A549 (cell line): ENCODE data around the gene CXADR. TPM values are rescaled to one million over a fixed set of nuclear protein-coding genes. Genes with fewer than 3 reads are reported as not detected.
"Not testable (repeated sequence)": the region's sequence is repeated elsewhere in the genome, so short reads cannot be mapped to it uniquely, and the experiment has no call there.

Source experiments
- ATAC-seq, 2 experiments: fragments of 200-7000 bp in 1 of 2; fragments of >200 bp in 1 of 2; cut with Nextera tagmentation in 1 of 2; cut with Tn5 transposase in 1 of 2; 3 replicates each; pipeline versions ENCODE4 v1.8.0 to v1.9.1; 2018 to 2020; ENCODE audit warnings: mild to moderate bottlenecking in 1 of 2, moderate library complexity in 1 of 2
- CTCF ChIA-PET: fragments of 300-600 bp; sonication (Branson Sonifier 250); formaldehyde crosslinking; extraction: SDS; loops from one replicate; lab custom pipeline; 2021; ENCODE audit warnings: antibody characterized with exemption, inconsistent platforms; lab: Yijun Ruan, JAX
- POLR2A ChIA-PET: fragments of 350-600 bp; formaldehyde crosslinking; extraction: SDS; loops from one replicate; lab custom pipeline; 2021; ENCODE audit warnings: antibody characterized with exemption, inconsistent platforms; lab: Yijun Ruan, JAX
- DNase-seq, 2 experiments: peaks; one replicate each; pipeline versions ENCODE4 v3.0.0 to v3.0.0-alpha.2; 2011 to 2016; ENCODE audit warnings: low read depth in 1 of 2, low spot score in 1 of 2
- FAIRE-seq: peaks from 2 replicates; lab custom pipeline; 2011; peaks lifted over from hg19 to GRCh38; lab: Jason Lieb, UNC
- H3K27ac ChIP-seq, 2 experiments: fragments of >200 bp; sonication (Bioruptor Twin); formaldehyde crosslinking; 3 replicates each; pipeline ENCODE4 v1.5.1; 2016 to 2017
- H3K4me1 ChIP-seq: fragments of >200 bp; sonication (Bioruptor Twin); formaldehyde crosslinking; 3 replicates; pipeline ENCODE4 v1.6.1; 2016
- H3K4me2 ChIP-seq: fragments of >200 bp; sonication (Bioruptor Twin); formaldehyde crosslinking; 3 replicates; pipeline ENCODE4 v1.6.1; 2016
- H3K4me3 ChIP-seq: fragments of >200 bp; sonication (Bioruptor Twin); formaldehyde crosslinking; 3 replicates; pipeline ENCODE4 v1.5.1; 2016
- H3K9me3 ChIP-seq: fragments of >200 bp; sonication (Bioruptor Twin); formaldehyde crosslinking; 3 replicates; pipeline ENCODE4 v1.6.1; 2016
- CBX8 ChIP-seq: fragments of 200-600 bp; sonication (generic); IDR thresholded peaks from 2 replicates; pipeline ENCODE4 v1.6.1; 2016
- EHMT2 ChIP-seq: fragments of 200-600 bp; sonication (generic); IDR thresholded peaks from 2 replicates; pipeline ENCODE4 v1.6.1; 2016; ENCODE audit warnings: antibody characterized with exemption, low read depth, mild to moderate bottlenecking, moderate library complexity
- EP300 ChIP-seq, 2 experiments: fragments of >200 bp; sonication (Bioruptor Twin); formaldehyde crosslinking; IDR thresholded peaks; 2 replicates in 1 of 2; 3 replicates in 1 of 2; pipeline ENCODE4 v1.6.1; 2016 to 2017
- FOSL2 ChIP-seq, 2 experiments: fragments of 450-650 bp in 1 of 2; fragments of >200 bp in 1 of 2; sonication (Bioruptor Twin) in 1 of 2; formaldehyde crosslinking; IDR thresholded peaks; 2 replicates each; pipeline versions ENCODE4 v1.5.0 to v1.6.1; 2016 to 2020; ENCODE audit warnings: mild to moderate bottlenecking in 1 of 2, moderate library complexity in 1 of 2
- GATA3 ChIP-seq: IDR thresholded peaks from 2 replicates; pipeline ENCODE4 v1.6.1; 2012; ENCODE audit warnings: borderline replicate concordance
- JUNB ChIP-seq: fragments of >200 bp; sonication (Bioruptor Twin); formaldehyde crosslinking; IDR thresholded peaks from 2 replicates; pipeline ENCODE4 v1.6.1; 2016
- MAFK ChIP-seq: fragments of 450-650 bp; IDR thresholded peaks from 2 replicates; pipeline ENCODE4 v1.6.1; 2014; ENCODE audit not compliant: partially characterized antibody
- MAX ChIP-seq: IDR thresholded peaks from 2 replicates; pipeline ENCODE4 v1.6.1; 2012
- MAZ ChIP-seq: fragments of 150-350 bp; IDR thresholded peaks from 2 replicates; pipeline ENCODE4 v1.6.1; 2014; ENCODE audit warnings: antibody characterized with exemption, low read depth, low read length, borderline replicate concordance
- NR3C1 ChIP-seq: fragments of >200 bp; sonication (Bioruptor Twin); formaldehyde crosslinking; IDR thresholded peaks from 3 replicates; pipeline ENCODE4 v1.6.1; 2017
- REST ChIP-seq: fragments of 200-600 bp; sonication (generic); IDR thresholded peaks from 2 replicates; pipeline ENCODE4 v1.6.1; 2016; ENCODE audit warnings: antibody characterized with exemption, mild to moderate bottlenecking, moderate library complexity
- TFCP2L1 ChIP-seq: fragments of 250-450 bp; sonication (Bioruptor Pico); IDR thresholded peaks from 2 replicates; pipeline ENCODE4 v1.5.0; 2021; ENCODE audit warnings: mild to moderate bottlenecking
- ZSCAN20 ChIP-seq: fragments of 250-450 bp; sonication (Bioruptor Pico); IDR thresholded peaks from 2 replicates; pipeline ENCODE4 v1.8.0; 2022; ENCODE audit warnings: mild to moderate bottlenecking, moderate library complexity
- WGBS: methylation state at CpG from one replicate; pipeline ENCODE4 v1.1.6; 2017; ENCODE audit errors: missing lambda C conversion rate; 5-methylcytosine and 5-hydroxymethylcytosine counted together
- polyA plus RNA-seq, 4 experiments: library from polyadenylated mRNA; depleted of rRNA in 3 of 4; stranded (reverse); fragments of >200 nt; fragmentation: RNase III in 1 of 4; extraction: RNeasy Plus Mini Kit Qiagen cat#74134 plus additional on column Dnase treatment in 1 of 4; gene quantifications; 2 replicates in 3 of 4; 3 replicates in 1 of 4; pipeline ENCODE4 v1.2.3, GENCODE V29; 2011 to 2017

Gene CXADR
- polyA plus RNA-seq, 2 of the 4 experiments (the other 2 are of a cell fraction), result 7.7 to 21.7 TPM

GRCh38 chr21:17489565-17489964 is 23.3 kb upstream of the CXADR start:
- DNase-seq, POLR2A ChIA-PET, H3K27ac ChIP-seq, CTCF ChIA-PET, H3K9me3 ChIP-seq, H3K4me3 ChIP-seq: not testable (repeated sequence)
- ATAC-seq, result peak; percentile 81 to 88; a peak in 5 of 6 replicates
- Histone ChIP-seq H3K4me1 (peaks cover 35% of the 10 kb centered on the region), H3K4me2 (peak overlapping the region; percentile 37; the same call in 2 of the 3 replicates)
- WGBS, result 10% methylated on average over 3 of the region's 3 CpGs
- 0 out of 2 replicates have a peak, but pooled peaks have one; percentile 22 for TF ChIP-seq MAX
- peak; percentile 29; the same call in 1 of the 2 replicates for TF ChIP-seq JUNB
- peak; percentile 32 for FAIRE-seq

GRCh38 chr21:17491716-17492414 is 21.0 kb upstream of the CXADR start:
- no peak overlapping the region for H3K4me3 ChIP-seq
- no peak for FAIRE-seq
- CTCF ChIA-PET, result interaction anchor here (1.5 kb wide), 1 partner anchor 62 kb away, joined by 4 read pairs; no protein-coding TSS in a partner anchor
- H3K9me3 ChIP-seq, result no peaks in the 10 kb centered on the region
- no peak for TF ChIP-seq NR3C1
- TF ChIP-seq FOSL2 (IDR thresholded peaks at IDR 0.05), result 0 out of 2 replicates have a peak, but pooled peaks have one; percentile 19
- TF ChIP-seq FOSL2 (CRISPR knock-in tag; IDR thresholded peaks at IDR 0.05), result no peak
- TF ChIP-seq JUNB, result peak; percentile 41; the same call in 1 of the 2 replicates
- peak; percentile 7 to 56 for DNase-seq
- peaks cover 35% of the 10 kb centered on the region for H3K4me1 ChIP-seq
- H3K27ac ChIP-seq, result peak overlapping the region; percentile 53 to 69
- WGBS, result 25% methylated on average over 7 of the region's 7 CpGs
- peak overlapping the region; percentile 61 for H3K4me2 ChIP-seq
- peak; percentile 67 to 79; a peak in 4 of 6 replicates for ATAC-seq
- POLR2A ChIA-PET, result no interaction called here

GRCh38 chr21:17492415-17493168 is 20.3 kb upstream of the CXADR start:
- Histone ChIP-seq H3K9me3 (no peaks in the 10 kb centered on the region), H3K27ac (peak overlapping the region; percentile 32 to 53; a peak in 5 of 6 replicates), H3K4me3 (no peak overlapping the region), H3K4me1 (peaks cover 35% of the 10 kb centered on the region), H3K4me2 (peak overlapping the region; percentile 61)
- 69% methylated on average over 4 of the region's 6 CpGs for WGBS
- ChIA-PET CTCF (interaction anchor here (1.5 kb wide), 1 partner anchor 62 kb away, joined by 4 read pairs; no protein-coding TSS in a partner anchor), POLR2A (no interaction called here)
- TF ChIP-seq CBX8 (no peak), EP300 (IDR thresholded peaks at IDR 0.05) (no peak), ZSCAN20 (CRISPR knock-in tag) (no peak), MAZ (no peak), GATA3 (no peak), TFCP2L1 (CRISPR knock-in tag) (no peak), EHMT2 (no peak)
- ATAC-seq, result no peak
- FAIRE-seq, result no peak
- no peak for DNase-seq

- no peak for ATAC-seq
- no peak for TF ChIP-seq REST
- TF ChIP-seq MAFK, result peak; percentile 59
- TF ChIP-seq, all 56 proteins: peak for 1
- Histone ChIP-seq H3K9me3 (no peaks in the 10 kb centered on the region), H3K4me2 (no peak overlapping the region), H3K27ac (no peak overlapping the region), H3K4me1 (peaks cover 30% of the 10 kb centered on the region), H3K4me3 (no peak overlapping the region)
- 85% methylated on average over 3 of the region's 3 CpGs for WGBS
- DNase-seq, result no peak
- FAIRE-seq, result no peak
- ChIA-PET POLR2A (no interaction called here), CTCF (no interaction called here)
These were observed 18.8 kb upstream of the CXADR start for GRCh38 chr21:17494051-17494450.
